ENCODE data around the gene AMZ2. TPM values are rescaled to one million over a fixed set of nuclear protein-coding genes. Genes with fewer than 3 reads are reported as not detected.
"Not testable (repeated sequence)": the region's sequence is repeated elsewhere in the genome, so short reads cannot be mapped to it uniquely, and the experiment has no call there.

The AMZ2 gene
- polyA plus RNA-seq, 10 donors = 57.3 to 77.4 (median 68.3) TPM

DNA sequence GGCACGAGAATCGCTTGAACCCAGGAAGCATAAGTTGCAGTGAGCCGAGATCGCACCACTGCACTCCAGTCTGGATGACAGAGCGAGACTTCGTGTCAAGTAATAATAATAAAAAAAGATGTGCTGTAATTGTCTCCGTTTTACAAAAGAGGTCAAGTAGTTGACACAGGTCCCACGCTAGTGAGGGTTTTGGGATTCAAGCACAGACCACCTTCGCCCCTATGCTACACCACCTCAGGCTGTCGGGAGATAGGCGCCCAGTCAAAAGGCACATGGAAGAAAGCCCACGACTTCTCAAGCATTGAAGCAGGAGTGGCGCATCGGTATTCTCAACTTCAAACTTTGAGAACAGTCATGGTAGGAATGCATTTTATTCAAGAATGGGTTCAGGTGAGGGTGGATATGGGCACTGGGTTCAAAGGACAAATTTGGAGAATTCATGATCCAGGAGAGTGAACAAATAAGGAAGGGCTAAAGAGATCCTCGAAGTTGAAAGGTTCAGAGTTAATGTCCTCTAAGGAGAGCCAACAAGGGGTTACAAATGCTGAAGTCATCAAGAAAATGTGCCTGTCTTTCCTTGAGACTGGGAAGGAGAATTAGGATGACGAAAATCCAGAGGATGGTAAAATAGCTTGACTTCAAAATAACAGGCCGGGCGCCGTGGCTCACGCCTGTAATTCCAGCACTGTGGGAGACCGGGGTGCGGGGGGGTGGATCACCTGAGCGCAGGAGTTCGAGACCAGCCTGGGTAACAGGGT is 1.4 kb upstream of the AMZ2 start:
- no peak for DNase-seq

DNA sequence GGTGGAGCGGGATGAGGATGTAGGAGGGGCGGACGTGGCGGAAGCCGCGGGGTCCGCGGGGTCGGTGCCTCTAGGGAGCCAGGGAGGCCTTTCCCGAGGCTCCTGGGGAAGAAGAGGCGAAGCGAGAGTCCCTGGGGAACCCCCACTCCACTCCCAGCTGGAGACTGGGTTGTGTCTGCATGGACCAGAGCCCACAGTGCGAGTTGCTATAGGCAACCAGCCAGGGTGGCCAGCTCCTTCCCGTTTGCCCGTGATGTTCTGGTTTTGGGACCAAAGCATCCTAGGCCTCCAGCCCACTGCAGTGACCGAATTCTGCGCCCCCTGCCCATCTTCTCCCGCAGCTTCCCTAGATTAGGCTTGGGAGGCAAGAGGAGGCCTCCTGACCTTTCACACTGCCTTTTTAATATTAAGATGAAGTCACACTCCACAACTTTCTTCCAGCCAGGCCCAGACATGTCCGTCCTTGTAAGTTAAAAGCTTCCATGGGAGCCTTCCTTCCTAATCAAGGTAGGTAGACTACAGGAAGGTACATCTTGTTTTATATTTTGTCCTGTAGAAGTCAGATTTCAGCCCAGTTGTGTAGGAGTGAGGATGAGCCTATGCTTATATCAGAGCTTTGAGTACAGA is 469 bp downstream of the AMZ2 start:
- peak in 1 of 3 donors; percentile 68 for DNase-seq

DNA sequence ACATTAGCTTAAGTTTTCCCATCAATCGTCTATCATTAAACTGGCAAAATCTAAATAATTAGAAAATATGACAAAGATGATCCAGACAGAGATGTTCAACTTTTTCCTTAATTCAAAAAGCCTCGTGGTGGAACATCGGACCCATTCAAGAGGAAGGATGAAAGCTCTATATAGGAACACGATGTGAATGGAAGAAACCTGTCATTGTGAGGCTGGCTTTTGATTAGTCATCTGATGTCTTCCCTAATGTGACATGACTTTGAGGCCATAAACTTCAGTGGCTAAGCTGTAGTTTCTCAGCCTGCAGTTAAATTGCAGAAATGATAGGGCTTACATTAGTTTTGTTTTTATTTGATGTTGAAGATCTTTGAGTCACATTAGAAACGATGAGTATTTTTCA is 1.0 kb downstream of the AMZ2 start:
- DNase-seq = no peak

DNA sequence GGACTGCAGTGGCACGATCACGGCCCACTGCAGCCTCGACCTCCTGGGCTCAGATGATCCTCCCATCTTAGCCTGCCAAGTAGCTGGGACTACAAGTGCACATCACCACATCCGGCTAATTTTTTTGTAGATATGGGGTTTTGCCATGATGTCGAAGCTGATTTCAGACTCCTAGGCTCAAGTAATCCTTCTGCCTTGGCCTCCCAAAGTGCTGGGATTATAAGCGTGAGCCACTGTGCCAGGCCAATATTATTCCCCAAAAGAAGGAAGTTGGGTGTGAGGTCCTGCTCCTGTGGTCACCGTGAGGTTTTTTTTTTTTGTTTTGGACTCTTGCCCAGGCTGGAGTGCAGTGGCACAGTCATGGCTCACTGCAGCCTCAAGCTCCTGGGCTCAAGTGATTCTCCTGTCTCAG is 1.5 kb downstream of the AMZ2 start:
- DNase-seq = no peak

DNA sequence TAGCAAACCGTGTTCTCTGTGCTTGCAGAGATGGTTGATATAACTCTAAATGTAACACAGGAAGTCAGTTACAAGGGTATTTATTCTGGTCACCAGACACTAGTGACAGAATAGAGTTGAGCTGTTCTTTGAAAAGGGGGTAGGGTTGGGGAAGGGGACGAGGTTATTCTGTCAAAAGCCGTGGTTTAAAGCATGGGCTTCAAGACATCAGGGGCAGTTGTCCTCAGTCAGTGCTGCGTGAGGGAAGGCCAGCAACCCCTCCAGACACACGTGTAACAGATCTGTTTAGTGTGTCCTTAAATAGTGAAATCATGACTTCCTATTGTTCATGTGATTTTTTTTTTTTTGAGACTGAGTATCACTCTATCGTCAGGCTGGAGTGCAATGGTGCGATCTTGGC is 5.6 kb downstream of the AMZ2 start:
- DNase-seq = not testable (repeated sequence)

DNA sequence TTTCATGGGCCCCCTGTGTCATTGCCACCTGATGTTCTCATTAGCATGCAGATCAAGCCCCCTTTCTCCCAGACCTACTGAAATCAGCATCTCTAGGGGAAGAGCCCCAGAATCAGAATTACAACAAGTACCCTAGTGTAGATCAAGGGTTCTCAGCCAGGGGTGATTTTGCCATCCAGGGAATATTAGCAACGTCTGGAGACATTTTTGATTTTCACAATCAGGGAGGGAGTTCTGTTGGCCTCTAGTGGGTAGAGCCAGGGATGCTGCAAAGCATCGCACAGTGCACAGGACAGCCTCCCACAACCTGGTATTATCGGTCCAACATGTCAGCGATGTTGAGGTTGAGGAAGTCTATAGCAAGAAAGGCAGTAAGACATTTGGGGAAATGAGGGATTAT is 7.3 kb downstream of the AMZ2 start:
- no peak for DNase-seq

DNA sequence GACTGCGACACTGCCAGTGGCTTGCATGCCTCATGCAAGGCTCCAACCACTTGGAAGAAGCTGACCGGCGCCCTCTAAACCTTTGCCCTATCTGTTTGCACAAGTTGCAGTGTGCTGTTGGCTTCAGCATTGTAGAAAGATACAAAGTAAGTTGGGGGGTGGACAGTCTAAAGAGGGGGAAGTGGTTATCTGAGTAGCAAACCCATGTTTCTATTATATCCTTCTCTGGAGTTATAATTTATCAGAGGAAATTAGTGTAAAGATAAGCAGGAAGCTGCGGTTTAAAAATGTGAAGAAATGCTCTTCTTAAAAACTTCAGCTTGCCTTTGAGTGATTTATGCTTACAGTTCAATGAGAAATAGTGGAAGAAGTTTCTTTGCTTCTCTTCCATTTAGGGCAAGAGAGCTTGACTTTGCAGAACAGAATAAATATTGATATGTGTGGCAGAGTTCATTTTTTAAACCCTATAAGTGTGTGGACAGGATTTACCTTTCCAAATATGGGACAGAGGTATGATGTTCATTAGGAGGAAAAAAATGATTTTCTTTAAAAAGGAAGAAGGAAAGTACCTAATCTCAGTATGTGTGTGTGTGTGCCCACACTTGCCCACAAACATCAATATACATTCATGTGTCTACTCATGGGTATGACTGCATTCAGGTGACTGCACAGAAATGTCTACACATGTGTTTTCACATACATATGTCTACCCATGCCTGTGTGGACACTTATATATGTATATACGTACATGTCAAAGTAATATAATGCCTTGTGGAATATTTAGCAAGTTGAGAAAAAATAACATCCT is 8.1 kb downstream of the AMZ2 start:
- no peak for DNase-seq

DNA sequence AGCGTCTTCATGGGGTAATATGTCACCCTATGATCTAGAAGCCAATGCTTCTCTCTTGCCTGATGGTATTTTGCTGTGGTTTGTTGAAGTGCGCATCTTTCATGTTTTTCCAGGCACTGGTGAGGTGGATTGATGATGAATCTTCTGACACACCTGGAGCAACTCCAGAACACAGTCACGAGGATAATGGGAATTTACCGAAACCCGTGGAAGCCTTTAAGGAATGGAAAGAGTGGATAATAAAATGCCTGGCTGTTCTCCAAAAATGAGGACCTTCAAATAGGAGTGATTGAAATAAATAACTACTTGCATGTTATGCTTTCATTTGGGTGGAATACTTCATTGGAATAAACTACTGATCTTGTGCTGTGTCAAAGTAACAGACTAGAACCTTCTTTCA is 8.9 kb downstream of the AMZ2 start:
- DNase-seq = not testable (repeated sequence)

DNA sequence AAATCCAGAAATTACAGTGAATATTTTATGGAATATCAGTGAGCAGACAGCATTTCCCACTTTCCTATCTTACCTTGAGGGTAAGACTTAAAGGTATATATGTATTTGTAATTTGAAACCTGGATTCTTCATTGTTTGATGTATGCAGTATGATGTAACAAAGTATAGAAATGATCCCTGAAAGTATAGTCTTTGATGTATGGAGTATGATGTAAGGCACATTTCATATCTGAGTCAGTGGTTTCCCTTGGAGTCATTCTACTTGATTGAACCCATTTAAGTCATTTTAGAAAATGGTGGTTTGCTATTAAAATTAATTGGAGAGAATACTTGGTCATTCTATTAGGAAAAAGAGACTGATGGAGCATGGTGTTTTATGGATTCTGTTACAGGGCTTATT is 10.1 kb downstream of the AMZ2 start:
- DNase-seq = no peak

DNA sequence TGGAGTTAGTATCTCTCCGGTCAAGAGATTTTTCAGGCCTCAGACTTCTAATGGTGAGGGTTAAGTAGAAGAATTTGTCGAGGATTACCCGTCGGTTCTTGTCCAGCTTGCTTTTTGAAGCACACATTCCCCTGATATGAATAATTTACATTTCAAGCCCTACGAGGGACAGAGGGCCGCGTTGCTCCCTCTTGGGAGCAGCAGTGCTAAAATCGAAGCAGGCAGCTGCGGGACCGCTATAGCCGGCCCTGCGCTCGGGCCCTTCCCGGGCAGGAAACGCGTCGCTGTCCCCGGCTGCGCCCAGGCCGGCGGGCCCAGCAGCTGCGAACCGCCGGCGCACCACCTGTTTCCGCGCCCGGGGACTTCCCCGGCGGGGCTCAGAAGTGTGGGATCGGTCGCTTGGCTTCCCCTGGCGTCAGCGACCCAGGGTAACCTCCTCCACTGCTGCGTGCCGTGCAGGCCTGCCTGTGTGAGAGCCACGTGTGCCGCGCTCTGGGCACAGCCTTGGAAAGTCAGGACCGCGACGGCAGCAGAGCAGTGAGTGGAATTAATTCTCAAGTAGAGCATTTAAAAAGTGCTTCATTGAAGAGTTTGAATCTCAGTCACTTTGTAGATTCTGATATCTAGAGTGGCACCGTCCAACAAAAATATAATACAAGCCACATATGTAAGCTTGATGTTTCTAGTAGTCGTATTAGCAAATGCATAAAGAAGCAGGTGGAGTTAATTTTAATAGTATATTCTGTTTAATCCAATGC is 11.2 kb downstream of the AMZ2 start:
- DNase-seq = peak; percentile 57 to 60 (median 59)

DNA sequence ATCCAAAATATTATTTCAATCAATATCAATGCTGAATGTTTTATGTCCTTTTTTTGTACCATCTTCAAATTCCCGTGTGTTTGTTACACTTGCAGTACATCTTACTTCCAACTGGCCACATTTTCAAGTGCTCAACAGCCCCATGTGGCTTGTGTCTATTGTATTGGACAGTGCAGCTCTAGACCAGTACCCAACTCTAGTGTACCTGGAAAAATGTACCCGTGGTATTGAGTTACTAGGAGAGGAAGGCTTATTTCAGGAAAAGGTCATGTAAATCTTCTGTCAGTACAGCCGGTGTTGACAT is 11.8 kb downstream of the AMZ2 start:
- DNase-seq = not testable (repeated sequence)

DNA sequence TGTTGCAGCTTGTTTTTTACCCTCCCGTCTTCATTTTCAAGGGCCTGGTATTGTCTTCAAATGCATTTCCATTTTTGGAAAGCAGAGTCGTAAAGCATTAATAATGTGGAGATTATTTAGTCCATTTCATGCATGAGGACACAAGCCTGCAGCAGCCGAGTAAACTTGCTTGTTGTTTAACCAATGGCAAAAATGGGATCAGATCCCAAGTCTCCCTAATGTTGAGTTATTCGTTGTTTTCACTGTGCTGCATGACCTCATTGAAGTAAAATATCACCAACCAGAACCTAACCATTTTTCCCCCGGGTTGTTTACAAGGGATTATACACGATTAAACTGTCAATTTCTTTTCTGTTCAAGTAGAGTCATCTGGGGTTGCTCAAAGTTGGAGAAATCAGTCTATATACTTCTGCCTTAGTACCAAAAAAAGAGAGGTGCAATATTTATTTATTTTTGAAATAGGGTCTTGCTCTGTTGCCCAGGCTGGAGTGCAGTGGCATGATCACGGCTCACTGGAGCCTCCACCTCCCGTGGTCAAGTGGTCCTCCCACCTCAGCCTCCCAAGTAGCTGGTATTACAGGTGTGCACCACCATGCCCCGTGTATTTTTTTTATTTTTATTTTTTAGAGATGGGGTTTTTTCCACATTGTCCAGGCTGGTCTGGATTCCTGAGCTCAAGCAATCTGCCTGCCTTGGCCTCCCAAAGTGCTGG is 12.4 kb downstream of the AMZ2 start:
- no peak for DNase-seq

DNA sequence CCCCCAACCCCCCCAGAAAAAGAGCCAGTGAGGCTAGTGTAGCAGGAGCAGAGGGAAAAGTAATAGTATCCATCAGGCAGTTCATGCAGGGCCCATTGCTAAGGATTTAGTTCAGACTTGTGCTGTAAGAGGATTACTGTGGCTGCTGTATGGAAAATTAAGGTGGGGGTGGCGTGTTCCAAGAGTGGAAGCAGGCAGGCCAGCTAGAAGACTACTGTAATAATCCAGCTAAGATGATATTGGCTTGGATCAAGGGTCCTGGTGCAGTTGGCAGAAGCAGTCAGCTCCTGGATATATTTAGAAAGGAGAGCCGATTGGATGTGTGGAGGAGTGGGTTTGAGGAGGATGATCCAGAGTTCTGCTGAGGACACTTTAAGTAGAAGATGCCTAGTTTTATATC is 14.6 kb downstream of the AMZ2 start:
- DNase-seq = peak in 1 of 3 donors; percentile 26

DNA sequence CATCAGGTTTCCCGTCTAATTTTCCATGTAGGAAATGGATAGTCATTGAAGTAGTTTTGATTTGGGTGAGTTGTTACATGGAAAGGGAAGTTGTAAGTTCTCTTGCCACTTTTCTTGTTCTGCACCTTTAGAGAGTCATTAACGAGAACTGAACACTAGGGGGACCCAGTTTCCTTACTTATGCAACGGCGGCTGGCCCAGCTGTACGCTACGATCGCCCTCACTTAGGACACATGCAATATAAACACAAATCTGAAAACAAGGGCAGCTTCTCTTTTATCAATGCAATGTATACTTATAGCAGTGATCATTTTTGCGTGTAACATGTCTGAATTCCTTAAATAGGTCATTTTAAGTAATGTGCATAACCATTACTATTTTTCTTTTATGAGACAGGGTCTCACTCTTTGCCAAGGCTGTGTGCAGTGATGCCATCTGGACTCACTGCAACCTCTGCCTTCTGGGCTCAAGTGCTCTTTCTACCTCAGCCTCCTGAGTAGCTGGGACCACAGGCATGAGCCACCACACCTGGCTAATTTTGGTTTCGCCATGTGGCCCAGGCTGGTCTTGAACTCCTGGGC is 15.3 kb downstream of the AMZ2 start:
- DNase-seq = peak in 2 of 3 donors; percentile 49 to 57

DNA sequence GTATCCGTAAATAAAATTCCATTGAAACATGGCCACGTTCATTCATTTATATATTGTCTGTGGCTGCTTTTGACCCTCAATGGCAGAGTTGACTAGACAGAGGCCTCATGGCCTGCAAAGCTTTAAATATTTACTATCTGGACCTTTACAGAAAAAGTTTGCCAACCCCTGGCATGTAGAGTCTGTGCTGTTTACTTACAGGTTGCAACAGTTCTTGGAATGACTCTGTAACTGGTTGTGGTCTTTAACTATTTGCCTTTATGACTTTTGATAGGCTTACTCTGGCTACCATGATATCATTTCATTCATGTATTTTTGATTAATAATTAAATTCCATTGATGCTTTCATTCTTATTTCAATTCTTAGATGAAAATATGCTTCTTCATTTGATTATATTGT is 18.0 kb downstream of the AMZ2 start:
- not testable (repeated sequence) for DNase-seq

DNA sequence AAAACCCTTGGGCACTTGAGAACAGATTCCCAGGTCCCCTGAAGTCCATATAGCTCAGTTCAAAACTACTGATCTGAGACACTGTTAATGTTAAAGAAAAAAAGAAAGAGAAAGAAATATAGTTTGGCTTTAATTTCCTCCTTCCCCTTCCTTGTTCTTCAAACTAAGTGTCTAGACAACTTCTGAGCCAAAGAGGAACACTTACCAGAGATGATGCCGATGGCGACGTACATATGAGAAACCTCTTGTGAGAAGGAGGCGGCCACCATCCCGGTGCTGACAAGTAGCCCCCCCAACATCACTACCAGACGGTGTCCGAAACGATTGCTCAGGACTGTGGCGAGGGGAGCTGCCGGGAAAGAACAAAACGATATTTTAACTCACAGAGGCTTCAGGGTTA is 25.9 kb downstream of the AMZ2 start:
- DNase-seq = no peak

DNA sequence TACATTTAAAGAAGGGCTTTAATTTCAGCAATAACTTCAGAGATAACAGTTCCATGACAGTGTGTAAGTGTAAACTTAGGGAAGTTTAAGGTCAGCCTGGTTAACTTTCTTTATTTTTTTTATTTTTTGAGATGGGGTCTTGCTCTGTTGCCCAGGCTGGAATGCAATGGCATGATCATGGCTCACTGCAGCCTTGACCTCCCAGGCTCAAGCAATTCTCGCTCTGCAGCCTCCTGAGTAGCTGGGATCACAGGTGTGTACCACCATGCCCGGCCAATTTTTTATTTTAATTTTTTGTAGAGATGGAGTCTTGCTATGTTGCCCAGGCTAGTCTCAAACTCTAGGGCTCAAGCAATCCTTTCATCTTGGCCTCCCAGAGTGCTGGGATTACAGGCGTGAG is 28.5 kb downstream of the AMZ2 start:
- not testable (repeated sequence) for DNase-seq

DNA sequence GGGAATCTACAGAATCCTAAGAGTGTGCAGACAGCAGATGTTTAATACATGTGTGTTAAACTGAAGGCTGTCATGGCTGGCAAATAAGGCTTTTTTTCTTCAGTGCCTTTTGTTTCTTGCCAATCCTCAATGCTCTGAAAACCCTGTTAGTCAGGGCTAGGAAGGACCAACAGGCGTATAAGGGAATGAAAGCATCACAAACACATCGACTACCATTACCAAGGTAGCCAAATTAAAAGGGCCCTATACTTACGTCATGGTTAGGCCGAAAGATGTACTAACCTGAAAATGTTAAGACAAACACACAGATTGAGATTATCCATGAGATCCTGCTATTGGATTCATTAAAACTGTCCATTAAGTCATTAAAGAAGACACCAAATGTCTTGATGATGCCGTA is 30.0 kb downstream of the AMZ2 start:
- no peak for DNase-seq

DNA sequence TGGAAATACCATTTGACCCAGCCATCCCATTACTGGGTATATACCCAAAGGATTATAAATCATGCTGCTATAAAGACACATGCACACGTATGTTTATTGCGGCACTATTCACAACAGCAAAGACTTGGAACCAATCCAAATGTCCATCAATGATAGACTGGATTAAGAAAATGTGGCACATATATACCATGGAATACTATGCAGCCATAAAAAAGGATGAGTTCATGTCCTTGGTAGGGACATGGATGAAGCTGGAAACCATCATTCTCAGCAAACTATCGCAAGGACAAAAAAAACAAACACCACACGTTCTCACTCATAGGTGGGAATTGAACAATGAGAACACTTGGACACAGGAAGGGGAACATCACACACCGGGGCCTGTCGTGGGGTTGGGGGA is 34.1 kb downstream of the AMZ2 start:
- DNase-seq = not testable (repeated sequence)

DNA sequence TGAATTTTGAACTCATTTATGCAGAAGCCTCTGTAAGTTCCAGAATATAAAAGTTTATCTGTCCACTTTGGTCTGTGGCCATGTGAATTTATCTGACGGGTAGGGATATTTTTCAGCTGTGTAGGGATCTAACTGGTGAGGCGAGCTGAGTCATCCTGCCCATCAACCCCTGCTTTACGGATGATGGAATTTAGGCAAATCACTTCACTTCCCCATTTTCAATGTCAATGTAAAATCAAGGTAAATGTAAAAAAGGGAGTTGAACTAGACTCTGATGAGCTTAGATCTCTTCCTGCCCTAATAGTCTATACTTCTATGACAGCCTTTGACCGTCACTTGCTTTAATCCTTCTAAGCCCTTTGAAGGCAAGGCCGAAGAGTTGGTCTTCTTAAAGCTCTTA is 40.5 kb downstream of the AMZ2 start:
- no peak for DNase-seq

DNA sequence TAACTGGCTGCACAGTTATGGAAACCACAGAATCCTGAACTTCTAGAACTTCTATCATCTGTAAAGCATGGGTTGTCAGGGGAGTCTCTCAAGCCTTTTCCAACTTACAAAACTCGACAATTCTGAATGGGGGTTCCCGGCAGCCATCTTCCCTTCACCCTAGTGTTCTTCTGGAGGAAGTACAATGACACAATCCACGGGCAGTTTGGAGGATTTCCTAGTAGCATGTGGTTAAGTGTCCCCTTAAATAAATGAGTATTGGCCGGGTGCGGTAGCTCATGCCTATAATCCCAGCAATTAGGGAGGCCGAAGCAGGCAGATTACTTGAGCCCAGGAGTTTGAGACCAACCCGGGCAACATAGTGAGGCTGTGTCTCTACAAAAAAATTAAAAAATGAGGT is 41.0 kb downstream of the AMZ2 start:
- DNase-seq = no peak

All from muscle of back (tissue), 11 donors.